ENCODE results near the gene C4orf46.

The C4orf46 gene

GRCh38 chr4:158678767-158679166, 7.1 kb upstream of the C4orf46 start:
- no peaks in the 10 kb centered on the region for H3K36me3 ChIP-seq (ENCODE audit: control insufficient read depth in 2 of 2, insufficient read depth in 1 of 2, low read length in 2 of 2)
- TF ChIP-seq ZNF121 (tag by site-specific recombination; IDR thresholded peaks at IDR 0.05) (no peak), FEZF1 (tag by site-specific recombination; IDR thresholded peaks at IDR 0.05) (no peak), ZNF571 (tag by site-specific recombination; IDR thresholded peaks at IDR 0.05) (no peak), OSR2 (tag by site-specific recombination; IDR thresholded peaks at IDR 0.05) (no peak), ZNF677 (tag by site-specific recombination; IDR thresholded peaks at IDR 0.05) (no peak), ZNF549 (tag by site-specific recombination; IDR thresholded peaks at IDR 0.05) (no peak), ZNF354C (tag by site-specific recombination; IDR thresholded peaks at IDR 0.05; ENCODE audit: borderline replicate concordance, low read depth) (no peak), ZNF394 (tag by site-specific recombination; IDR thresholded peaks at IDR 0.05; ENCODE audit: borderline replicate concordance) (no peak), ZNF211 (tag by site-specific recombination; IDR thresholded peaks at IDR 0.05; ENCODE audit: low read depth) (no peak)
- TF ChIP-seq, protein P1, sequence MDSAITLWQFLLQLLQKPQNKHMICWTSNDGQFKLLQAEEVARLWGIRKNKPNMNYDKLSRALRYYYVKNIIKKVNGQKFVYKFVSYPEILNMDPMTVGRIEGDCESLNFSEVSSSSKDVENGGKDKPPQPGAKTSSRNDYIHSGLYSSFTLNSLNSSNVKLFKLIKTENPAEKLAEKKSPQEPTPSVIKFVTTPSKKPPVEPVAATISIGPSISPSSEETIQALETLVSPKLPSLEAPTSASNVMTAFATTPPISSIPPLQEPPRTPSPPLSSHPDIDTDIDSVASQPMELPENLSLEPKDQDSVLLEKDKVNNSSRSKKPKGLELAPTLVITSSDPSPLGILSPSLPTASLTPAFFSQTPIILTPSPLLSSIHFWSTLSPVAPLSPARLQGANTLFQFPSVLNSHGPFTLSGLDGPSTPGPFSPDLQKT (IDR thresholded peaks at IDR 0.05; ENCODE audit: borderline replicate concordance, low read depth, low read length), result no peak
- TF ChIP-seq, protein P2, sequence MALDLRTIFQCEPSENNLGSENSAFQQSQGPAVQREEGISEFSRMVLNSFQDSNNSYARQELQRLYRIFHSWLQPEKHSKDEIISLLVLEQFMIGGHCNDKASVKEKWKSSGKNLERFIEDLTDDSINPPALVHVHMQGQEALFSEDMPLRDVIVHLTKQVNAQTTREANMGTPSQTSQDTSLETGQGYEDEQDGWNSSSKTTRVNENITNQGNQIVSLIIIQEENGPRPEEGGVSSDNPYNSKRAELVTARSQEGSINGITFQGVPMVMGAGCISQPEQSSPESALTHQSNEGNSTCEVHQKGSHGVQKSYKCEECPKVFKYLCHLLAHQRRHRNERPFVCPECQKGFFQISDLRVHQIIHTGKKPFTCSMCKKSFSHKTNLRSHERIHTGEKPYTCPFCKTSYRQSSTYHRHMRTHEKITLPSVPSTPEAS (tag by site-specific recombination; IDR thresholded peaks at IDR 0.05), result no peak
- TF ChIP-seq, protein P3, sequence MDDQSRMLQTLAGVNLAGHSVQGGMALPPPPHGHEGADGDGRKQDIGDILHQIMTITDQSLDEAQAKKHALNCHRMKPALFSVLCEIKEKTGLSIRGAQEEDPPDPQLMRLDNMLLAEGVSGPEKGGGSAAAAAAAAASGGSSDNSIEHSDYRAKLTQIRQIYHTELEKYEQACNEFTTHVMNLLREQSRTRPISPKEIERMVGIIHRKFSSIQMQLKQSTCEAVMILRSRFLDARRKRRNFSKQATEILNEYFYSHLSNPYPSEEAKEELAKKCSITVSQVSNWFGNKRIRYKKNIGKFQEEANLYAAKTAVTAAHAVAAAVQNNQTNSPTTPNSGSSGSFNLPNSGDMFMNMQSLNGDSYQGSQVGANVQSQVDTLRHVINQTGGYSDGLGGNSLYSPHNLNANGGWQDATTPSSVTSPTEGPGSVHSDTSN (CRISPR knock-in tag; IDR thresholded peaks at IDR 0.05), result no peak
- no peaks in the 10 kb centered on the region for H3K4me1 ChIP-seq (ENCODE audit: control insufficient read depth, insufficient read depth, low read length)
- H3K9me3 ChIP-seq (ENCODE audit: control insufficient read depth, insufficient read depth, low read depth, low read length), result no peaks in the 10 kb centered on the region
- no peak overlapping the region for H3K27ac ChIP-seq (ENCODE audit: extremely low read depth, low read depth, low read length)
- ChIA-PET POLR2A (interaction anchor here (0.6 kb wide), 1 partner anchor 9 kb away, joined by 3 read pairs; no protein-coding TSS in a partner anchor), CTCF (no interaction called here)
- no peak overlapping the region for H3K4me3 ChIP-seq (ENCODE audit: low read depth, low read length)

DNA sequence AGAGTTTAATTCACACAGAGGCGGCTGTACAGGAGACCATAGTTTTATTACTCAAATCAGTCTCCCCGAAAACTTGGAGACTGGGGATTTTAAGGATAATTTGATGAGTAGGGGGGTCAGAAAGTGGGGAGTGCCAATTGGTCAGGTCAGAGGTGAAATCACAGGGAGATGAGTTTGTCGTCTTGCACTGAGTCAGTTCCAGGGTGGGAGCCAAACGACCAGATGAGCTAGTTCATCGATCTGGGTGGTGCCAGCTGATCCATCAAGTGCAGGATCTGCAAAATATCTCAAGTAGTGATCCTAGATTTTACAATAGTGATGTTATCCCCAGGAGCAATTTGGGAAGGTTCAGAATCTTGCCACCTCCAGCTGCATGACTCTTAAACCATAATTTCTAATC, 4.4 kb upstream of the C4orf46 start:
- POLR2A ChIA-PET, result no interaction called here
- Histone ChIP-seq H3K27ac (ENCODE audit: extremely low read depth, low read depth, low read length) (no peak overlapping the region), H3K4me1 (ENCODE audit: control insufficient read depth, insufficient read depth, low read length) (no peaks in the 10 kb centered on the region), H3K4me3 (ENCODE audit: low read depth, low read length) (no peak overlapping the region), H3K36me3 (ENCODE audit: control insufficient read depth in 2 of 2, insufficient read depth in 1 of 2, low read length in 2 of 2) (no peaks in the 10 kb centered on the region), H3K9me3 (ENCODE audit: control insufficient read depth, insufficient read depth, low read depth, low read length) (no peaks in the 10 kb centered on the region)
- CTCF ChIA-PET, result no interaction called here
- no peak for TF ChIP-seq HOXA7 (CRISPR knock-in tag; IDR thresholded peaks at IDR 0.05; ENCODE audit: borderline replicate concordance)
- TF ChIP-seq ZNF626 (tag by site-specific recombination; IDR thresholded peaks at IDR 0.05), result no peak
- no peak for TF ChIP-seq ZNF548 (tag by site-specific recombination; IDR thresholded peaks at IDR 0.05)
- no peak for TF ChIP-seq ZSCAN23 (tag by site-specific recombination; IDR thresholded peaks at IDR 0.05)
- TF ChIP-seq WT1 (tag by site-specific recombination; IDR thresholded peaks at IDR 0.05), result no peak
- TF ChIP-seq SETDB1 (IDR thresholded peaks at IDR 0.05; ENCODE audit: insufficient read length, low read length), result no peak
- TF ChIP-seq, protein P4, sequence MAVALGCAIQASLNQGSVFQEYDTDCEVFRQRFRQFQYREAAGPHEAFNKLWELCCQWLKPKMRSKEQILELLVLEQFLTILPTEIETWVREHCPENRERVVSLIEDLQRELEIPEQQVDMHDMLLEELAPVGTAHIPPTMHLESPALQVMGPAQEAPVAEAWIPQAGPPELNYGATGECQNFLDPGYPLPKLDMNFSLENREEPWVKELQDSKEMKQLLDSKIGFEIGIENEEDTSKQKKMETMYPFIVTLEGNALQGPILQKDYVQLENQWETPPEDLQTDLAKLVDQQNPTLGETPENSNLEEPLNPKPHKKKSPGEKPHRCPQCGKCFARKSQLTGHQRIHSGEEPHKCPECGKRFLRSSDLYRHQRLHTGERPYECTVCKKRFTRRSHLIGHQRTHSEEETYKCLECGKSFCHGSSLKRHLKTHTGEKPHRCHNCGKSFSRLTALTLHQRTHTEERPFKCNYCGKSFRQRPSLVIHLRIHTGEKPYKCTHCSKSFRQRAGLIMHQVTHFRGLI (tag by site-specific recombination; IDR thresholded peaks at IDR 0.05), result no peak
- no peak for TF ChIP-seq YY1 (tag by site-specific recombination; IDR thresholded peaks at IDR 0.05)
- TF ChIP-seq SALL2 (tag by site-specific recombination; IDR thresholded peaks at IDR 0.05; ENCODE audit: borderline replicate concordance), result no peak

All from HEK293 (cell line).